NCI-H2029 (cell line): ENCODE results near the gene TOMM22.

Experiments used
- DNase-seq: peaks from one replicate; lab custom pipeline; 2025; lab: John Stamatoyannopoulos, UW

Gene TOMM22

GRCh38 chr22:38715176-38715764 is 33.5 kb downstream of the TOMM22 start:
- peak; percentile 68 for DNase-seq

- DNase-seq, result no peak
Observed at GRCh38 chr22:38715852-38716251, 34.1 kb downstream of the TOMM22 start.

- no peak for DNase-seq
Observed at GRCh38 chr22:38716271-38716670, 34.5 kb downstream of the TOMM22 start.

GRCh38 chr22:38716826-38717225 is 35.1 kb downstream of the TOMM22 start:
- DNase-seq, result no peak

- DNase-seq, result no peak
Observed at GRCh38 chr22:38717244-38717643, 35.5 kb downstream of the TOMM22 start.

- DNase-seq, result peak; percentile 37
Observed at GRCh38 chr22:38718414-38718813, 36.7 kb downstream of the TOMM22 start.

GRCh38 chr22:38719196-38719595 is 37.4 kb downstream of the TOMM22 start:
- DNase-seq, result no peak

GRCh38 chr22:38720350-38720749 is 38.6 kb downstream of the TOMM22 start:
- no peak for DNase-seq

- DNase-seq, result no peak
Observed at GRCh38 chr22:38721551-38721950, 39.8 kb downstream of the TOMM22 start.

GRCh38 chr22:38724176-38724575 is 42.4 kb downstream of the TOMM22 start:
- DNase-seq, result no peak

- DNase-seq, result no peak
Observed at GRCh38 chr22:38724926-38725571, 43.3 kb downstream of the TOMM22 start.

- DNase-seq, result no peak
Observed at GRCh38 chr22:38725900-38726655, 44.3 kb downstream of the TOMM22 start.

- no peak for DNase-seq
Observed at GRCh38 chr22:38727123-38727522, 45.4 kb downstream of the TOMM22 start.

- no peak for DNase-seq
Observed at GRCh38 chr22:38727530-38728451, 46.0 kb downstream of the TOMM22 start.

- DNase-seq, result no peak
Observed at GRCh38 chr22:38728871-38729796, 47.4 kb downstream of the TOMM22 start.

- no peak for DNase-seq
Observed at GRCh38 chr22:38729946-38730345, 48.2 kb downstream of the TOMM22 start.

- DNase-seq, result no peak
Observed at GRCh38 chr22:38730411-38730871, 48.7 kb downstream of the TOMM22 start.

- no peak for DNase-seq
Observed at GRCh38 chr22:38731703-38732161, 50.0 kb downstream of the TOMM22 start.

GRCh38 chr22:38732251-38732815 is 50.6 kb downstream of the TOMM22 start:
- no peak for DNase-seq

- peak; percentile 54 for DNase-seq
Observed at GRCh38 chr22:38733329-38733723, 51.6 kb downstream of the TOMM22 start.
